ENCODE results near the gene PPP2R5C.

GRCh38 chr14:101918065-101918989 is 156.8 kb downstream of the PPP2R5C start:
- TF ChIP-seq CTCF (IDR thresholded peaks at IDR 0.05) (no peak), POLR2AphosphoS5 (IDR thresholded peaks at IDR 0.05) (no peak), POLR2A (IDR thresholded peaks at IDR 0.05) (no peak)

All from upper lobe of left lung (tissue), 4 donors.